HG02943 (cell line): ENCODE measurements around the gene MADD.

Experiments
- ATAC-seq: cut with Tn5 transposase; IDR thresholded peaks from one replicate; pipeline ENCODE4 v1.9.1; 2021; ENCODE audit warnings: mild to moderate bottlenecking, low read depth, moderate library complexity; ENCODE audit not compliant: unreplicated experiment

The MADD gene

GRCh38 chr11:47269829-47270305 lies at the start of gene MADD:
Gene MADD (plus strand): TSS chr11:47270133.
- ATAC-seq = peak; percentile 67

GRCh38 chr11:47220401-47220821 lies 49.5 kb upstream of the MADD start:
- ATAC-seq = no peak

GRCh38 chr11:47222696-47223095 lies 47.2 kb upstream of the MADD start:
- ATAC-seq = no peak

GRCh38 chr11:47225552-47226400 lies 44.2 kb upstream of the MADD start:
- peak; percentile 88 for ATAC-seq

GRCh38 chr11:47229161-47229560 lies 40.8 kb upstream of the MADD start:
- no peak for ATAC-seq

GRCh38 chr11:47233051-47233450 lies 36.9 kb upstream of the MADD start:
- ATAC-seq = no peak

- ATAC-seq = no peak
Measured at GRCh38 chr11:47233989-47234668, 35.8 kb upstream of the MADD start.

- no peak for ATAC-seq
Measured at GRCh38 chr11:47234669-47235100, 35.2 kb upstream of the MADD start.

- ATAC-seq = no peak
Measured at GRCh38 chr11:47235163-47235562, 34.8 kb upstream of the MADD start.

GRCh38 chr11:47236482-47236881 lies 33.5 kb upstream of the MADD start:
- ATAC-seq = no peak

GRCh38 chr11:47239852-47240251 lies 30.1 kb upstream of the MADD start:
- no peak for ATAC-seq

GRCh38 chr11:47241841-47242301 lies 28.1 kb upstream of the MADD start:
- ATAC-seq = no peak

GRCh38 chr11:47242596-47243192 lies 27.2 kb upstream of the MADD start:
- no peak for ATAC-seq

- ATAC-seq = no peak
Measured at GRCh38 chr11:47243454-47243853, 26.5 kb upstream of the MADD start.

GRCh38 chr11:47244448-47245350 lies 25.2 kb upstream of the MADD start:
- ATAC-seq = no peak

GRCh38 chr11:47245611-47246357 lies 24.1 kb upstream of the MADD start:
- no peak for ATAC-seq

GRCh38 chr11:47247502-47247901 lies 22.4 kb upstream of the MADD start:
- ATAC-seq = no peak

GRCh38 chr11:47248304-47248663 lies 21.6 kb upstream of the MADD start:
- ATAC-seq = peak; percentile 29

- peak; percentile 91 for ATAC-seq
Measured at GRCh38 chr11:47248664-47249377, 21.1 kb upstream of the MADD start, which contains the start of gene ACP2. Gene ACP2 (minus strand): TSS chr11:47248814. CDS start chr11:47248789, 25 bp downstream.
